Caki2 (cell line): Measurements from ENCODE around the gene PNMA6F. TPM values are rescaled to one million over a fixed set of nuclear protein-coding genes. Genes with fewer than 3 reads are reported as not detected.
"Not testable (repeated sequence)": the region's sequence is repeated elsewhere in the genome, so short reads cannot be mapped to it uniquely, and the experiment has no call there.

Experiments
- DNase-seq: peaks from one replicate; pipeline ENCODE4 v3.0.0-alpha.2; 2015; ENCODE audit warnings: low read depth
- in situ Hi-C: cut with HindIII; loops from 2 replicates; pipeline ENCODE4 v1.10.0; 2016; ENCODE audit warnings: low sequenced_read_pairs, low pct_unique_long_range_greater_than_20kb, mixed read lengths
- total RNA-seq: library from RNA; depleted of rRNA; stranded (reverse); fragments of >200 nt; shearing (Covaris generic); gene quantifications from 2 replicates; pipeline ENCODE4 v1.2.3, GENCODE V29; 2014; ENCODE audit warnings: low replicate concordance

PNMA6F gene
- total RNA-seq, 1 experiment from 2014 or later, result not detected

GRCh38 chrX:153338836-153339235 is 17.3 kb upstream of the PNMA6F start:
- in situ Hi-C loops, result no loop called here
- DNase-seq, result no peak

GRCh38 chrX:153336988-153337387 is 15.4 kb upstream of the PNMA6F start:
- in situ Hi-C loops, result no loop called here
- no peak for DNase-seq

GRCh38 chrX:153336121-153336894 is 14.7 kb upstream of the PNMA6F start:
- DNase-seq, result no peak
- in situ Hi-C loops, result no loop called here

GRCh38 chrX:153334654-153335295 is 13.2 kb upstream of the PNMA6F start:
- no peak for DNase-seq
- in situ Hi-C loops, result no loop called here

- DNase-seq, result peak; percentile 46
- in situ Hi-C loops, result no loop called here
Observed at GRCh38 chrX:153333821-153334653, 12.5 kb upstream of the PNMA6F start, which contains the start of gene ZNF275. ZNF275 (plus strand) TSS chrX:153334153; CDS start chrX:153336680, 2,527 bp downstream.

- in situ Hi-C loops, result no loop called here
- DNase-seq, result no peak
Observed at GRCh38 chrX:153333266-153333665, 11.7 kb upstream of the PNMA6F start.

GRCh38 chrX:153327561-153327960 is 6.0 kb upstream of the PNMA6F start:
- in situ Hi-C loops, result no loop called here
- DNase-seq, result no peak

- DNase-seq, result no peak
- in situ Hi-C loops, result no loop called here
Observed at GRCh38 chrX:153320555-153321184, 897 bp downstream of the PNMA6F start.

DNA sequence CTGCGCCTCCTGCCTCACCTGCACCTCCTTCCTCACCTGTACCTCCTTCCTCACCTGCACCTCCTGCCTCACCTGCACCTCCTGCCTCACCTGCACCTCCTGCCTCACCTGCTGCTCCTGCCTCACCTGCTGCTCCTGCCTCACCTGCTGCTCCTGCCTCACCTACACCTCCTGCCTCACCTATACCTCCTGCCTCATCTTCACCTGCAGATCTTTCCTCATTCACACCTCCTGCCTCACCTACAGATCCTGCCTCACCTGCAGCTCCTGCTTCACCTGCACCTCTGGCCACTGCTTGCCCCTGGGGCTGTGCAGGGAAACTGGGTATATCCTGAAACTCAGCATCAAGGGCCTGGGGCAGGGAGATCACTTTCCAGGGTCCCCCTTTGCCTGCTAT is 1.5 kb downstream of the PNMA6F start:
- in situ Hi-C loops, result not testable (repeated sequence)

GRCh38 chrX:153319295-153320046 is 2.1 kb downstream of the PNMA6F start:
- in situ Hi-C loops, result no loop called here

More for the DNA sequence above, 1.5 kb downstream of the PNMA6F start:
- not testable (repeated sequence) for DNase-seq

GRCh38 chrX:153318811-153319210 is 2.8 kb downstream of the PNMA6F start:
- DNase-seq, result no peak
- in situ Hi-C loops, result no loop called here

More at GRCh38 chrX:153319295-153320046, 2.1 kb downstream of the PNMA6F start:
- DNase-seq, result no peak

- in situ Hi-C loops, result no loop called here
- DNase-seq, result no peak
Observed at GRCh38 chrX:153317996-153318722, 3.4 kb downstream of the PNMA6F start.

GRCh38 chrX:153317306-153317705 is 4.3 kb downstream of the PNMA6F start:
- in situ Hi-C loops, result no loop called here
- DNase-seq, result no peak

DNA sequence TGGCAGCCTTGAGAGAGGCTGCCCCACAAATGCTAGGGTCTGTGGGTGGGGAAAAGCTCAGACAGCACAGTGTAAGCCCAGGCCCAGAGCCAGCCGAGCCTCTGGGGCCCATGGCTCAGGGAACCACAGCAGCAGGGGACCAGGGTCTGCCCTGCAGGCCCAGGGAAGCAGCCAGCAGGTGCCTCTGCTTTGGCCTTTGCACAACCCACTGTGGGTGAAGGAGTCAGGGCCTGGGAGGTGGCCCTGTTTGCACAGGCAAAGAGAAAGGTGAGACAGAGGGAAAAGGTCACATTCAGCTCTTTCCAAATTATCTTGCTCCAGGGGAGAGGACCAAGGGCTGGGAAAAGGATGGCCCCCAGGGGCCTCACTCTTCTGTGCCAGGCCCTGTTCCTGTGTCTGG is 8.7 kb downstream of the PNMA6F start:
- DNase-seq, result no peak
- in situ Hi-C loops, result no loop called here

DNA sequence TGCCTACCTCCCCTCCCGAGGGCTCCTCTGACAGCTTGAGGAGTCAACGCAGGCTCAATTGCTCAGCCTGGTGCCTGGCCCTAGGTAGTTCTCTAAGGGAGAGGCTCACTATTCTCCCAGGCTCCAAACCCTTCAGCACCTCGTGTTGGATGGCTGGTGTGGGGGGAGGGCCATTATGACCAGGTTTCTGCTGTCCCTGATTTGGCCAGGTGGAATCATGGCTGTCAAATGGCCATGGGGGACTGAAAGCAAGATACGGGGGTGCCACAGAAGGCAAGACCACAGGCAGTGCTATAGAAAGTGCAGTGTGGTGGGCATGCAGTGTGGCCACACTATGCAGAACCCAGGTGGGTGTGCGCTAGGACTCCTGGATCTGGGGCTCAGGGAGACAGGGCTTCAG is 9.5 kb downstream of the PNMA6F start:
- DNase-seq, result no peak
- in situ Hi-C loops, result no loop called here

- DNase-seq, result no peak
- in situ Hi-C loops, result no loop called here
Observed at GRCh38 chrX:153310901-153311300, 10.7 kb downstream of the PNMA6F start.
